WTC11 (cell line): ENCODE results near the gene LAIR2.

Experiments
- ATF3 ChIP-seq: sonication (generic); formaldehyde crosslinking; conservative IDR thresholded peaks from 2 replicates; pipeline ENCODE4 v1.8.1; 2022; ENCODE audit warnings: mild to moderate bottlenecking, missing genetic modification reagents
- ATF6 ChIP-seq: sonication (generic); formaldehyde crosslinking; IDR thresholded peaks from 2 replicates; pipeline ENCODE4 v1.8.1; 2023; ENCODE audit warnings: mild to moderate bottlenecking, missing genetic modification reagents
- CREM ChIP-seq: sonication (generic); formaldehyde crosslinking; IDR thresholded peaks from 2 replicates; pipeline ENCODE4 v1.8.1; 2022; ENCODE audit warnings: mild to moderate bottlenecking, missing genetic modification reagents, moderate library complexity
- CTCF ChIP-seq: fragments of 200-600 bp; IDR thresholded peaks from 2 replicates; pipeline ENCODE4 v1.8.0; 2022; ENCODE audit warnings: antibody characterized with exemption
- MAX ChIP-seq: sonication (generic); formaldehyde crosslinking; IDR thresholded peaks from 2 replicates; pipeline ENCODE4 v1.8.0; 2022; ENCODE audit warnings: mild to moderate bottlenecking, missing genetic modification reagents
- NR1H2 ChIP-seq: sonication (generic); formaldehyde crosslinking; IDR thresholded peaks from 2 replicates; pipeline ENCODE4 v1.9.0; 2021; ENCODE audit warnings: mild to moderate bottlenecking, moderate library complexity, missing genetic modification reagents
- NR2C2 ChIP-seq: sonication (generic); formaldehyde crosslinking; IDR thresholded peaks from 2 replicates; pipeline ENCODE4 v1.8.0; 2022; ENCODE audit warnings: mild to moderate bottlenecking, missing genetic modification reagents
- PRDM15 ChIP-seq: sonication (generic); formaldehyde crosslinking; IDR thresholded peaks from 2 replicates; pipeline ENCODE4 v1.8.0; 2022; ENCODE audit warnings: missing genetic modification reagents
- ZNF219 ChIP-seq: sonication (generic); formaldehyde crosslinking; IDR thresholded peaks from 2 replicates; pipeline ENCODE4 v1.8.0; 2023; ENCODE audit warnings: missing genetic modification reagents, mild to moderate bottlenecking, borderline replicate concordance

- no peak for TF ChIP-seq NR1H2
- TF ChIP-seq PRDM15 (CRISPR knock-in tag) = no peak
- no peak for TF ChIP-seq NR2C2
- TF ChIP-seq MAX = no peak
- TF ChIP-seq CTCF = no peak
- no peak for TF ChIP-seq ATF6
- no peak for TF ChIP-seq ATF3
- no peak for TF ChIP-seq ZNF219 (CRISPR knock-in tag)
- no peak for TF ChIP-seq CREM (CRISPR knock-in tag)
These were observed 24.3 kb downstream of the LAIR2 start for GRCh38 chr19:54526972-54527371.
